ENCODE data around the gene CLEC10A.
A peak's percentile ranks its signal among the peaks of the same experiment; 100 is the strongest.

CLEC10A gene

GRCh38 chr17:7038025-7038862 lies 41.8 kb downstream of the CLEC10A start:
- no peak for DNase-seq (ENCODE audit: low read depth)

- peak; percentile 94 for DNase-seq (ENCODE audit: low read depth)
Observed at GRCh38 chr17:7035591-7036368, 44.3 kb downstream of the CLEC10A start, which contains the start of gene SLC16A13. Gene SLC16A13 (plus strand): TSS chr17:7036015. CDS start chr17:7036383, 368 bp downstream.

GRCh38 chr17:7034955-7035590 lies 45.0 kb downstream of the CLEC10A start:
- DNase-seq (ENCODE audit: low read depth), result no peak

- no peak for DNase-seq (ENCODE audit: low read depth)
Observed at GRCh38 chr17:7029659-7030058, 50.4 kb downstream of the CLEC10A start.

- no peak for DNase-seq (ENCODE audit: low read depth)
Observed at GRCh38 chr17:7029096-7029495, 51.0 kb downstream of the CLEC10A start.

GRCh38 chr17:7027335-7027734 lies 52.7 kb downstream of the CLEC10A start:
- DNase-seq (ENCODE audit: low read depth), result no peak

GRCh38 chr17:7026471-7027115 lies 53.5 kb downstream of the CLEC10A start:
- no peak for DNase-seq (ENCODE audit: low read depth)

GRCh38 chr17:7025245-7025644 lies 54.8 kb downstream of the CLEC10A start:
- DNase-seq (ENCODE audit: low read depth), result no peak
